ENCODE measurements around the gene SH3TC1. TPM values are rescaled to one million over a fixed set of nuclear protein-coding genes. Genes with fewer than 3 reads are reported as not detected.

Gene SH3TC1
- polyA plus RNA-seq, 1 donor (not counting 4 experiments of a cell fraction or from before 2014, with no cell fraction given): 12.3 TPM

- Histone ChIP-seq H3K79me2 (ENCODE audit: control insufficient read depth, insufficient read depth, low read length) (peaks cover 13% of the 10 kb centered on the region), H3K9ac (ENCODE audit: control insufficient read depth, extremely low read depth, insufficient read depth, low read length) (no peak overlapping the region), H3K27me3 (ENCODE audit: control insufficient read depth, extremely low read depth, insufficient read depth, low read length) (no peaks in the 10 kb centered on the region), H2AFZ (ENCODE audit: control insufficient read depth, low read length) (no peak overlapping the region), H3K4me1 (ENCODE audit: control insufficient read depth, extremely low read depth, insufficient read depth, low read length) (peaks cover 43% of the 10 kb centered on the region), H3K36me3 (ENCODE audit: control insufficient read depth in 2 of 2, extremely low read depth in 1 of 2, insufficient read depth in 2 of 2, low read length in 2 of 2) (peaks cover 0 to 2% of the 10 kb centered on the region in 2 experiments), H4K20me1 (ENCODE audit: control insufficient read depth, extremely low read depth, insufficient read depth, low read length) (no peaks in the 10 kb centered on the region), H3K9me1 (ENCODE audit: control insufficient read depth, extremely low read depth, insufficient read depth, low read length) (no peaks in the 10 kb centered on the region), H3K4me2 (ENCODE audit: control insufficient read depth, extremely low read depth, insufficient read depth, low read depth, low read length) (no peak overlapping the region), H3K4me3 (ENCODE audit: control insufficient read depth in 2 of 3, extremely low read depth in 1 of 3, insufficient read depth in 2 of 3, low read depth in 1 of 3, low read length in 3 of 3) (no peak overlapping the region), H3K27ac (ENCODE audit: control insufficient read depth, insufficient read depth, low read length) (no peak overlapping the region), H3K9me3 (ENCODE audit: control insufficient read depth, low read depth, low read length) (no peaks in the 10 kb centered on the region)
- no peak for FAIRE-seq
- TF ChIP-seq CTCF (optimal IDR thresholded peaks at IDR 0.05 in 1 of 3, IDR thresholded peaks at IDR 0.05 in 1 of 3, conservative IDR thresholded peaks at IDR 0.05 in 1 of 3; ENCODE audit: extremely low read depth in 1 of 3, insufficient read depth in 2 of 3, low read length in 3 of 3): no peak
- TF ChIP-seq EZH2 (IDR thresholded peaks at IDR 0.05; ENCODE audit: low read length): no peak
- no peak for DNase-seq (ENCODE audit: low read depth, low spot score)
- dilution Hi-C loops (cut with MboI; ENCODE audit: extremely low pct_ligation_motif_present, low sequenced_read_pairs): no loop called here
Measured at GRCh38 chr4:8195431-8195830, 3.7 kb upstream of the SH3TC1 start.

GRCh38 chr4:8195841-8196458 lies 3.1 kb upstream of the SH3TC1 start:
- DNase-seq (ENCODE audit: low read depth, low spot score) (no peak), FAIRE-seq (no peak)
- Histone ChIP-seq H3K4me3 (ENCODE audit: control insufficient read depth in 2 of 3, extremely low read depth in 1 of 3, insufficient read depth in 2 of 3, low read depth in 1 of 3, low read length in 3 of 3) (no peak overlapping the region), H4K20me1 (ENCODE audit: control insufficient read depth, extremely low read depth, insufficient read depth, low read length) (no peaks in the 10 kb centered on the region), H3K27me3 (ENCODE audit: control insufficient read depth, extremely low read depth, insufficient read depth, low read length) (no peaks in the 10 kb centered on the region), H3K9me1 (ENCODE audit: control insufficient read depth, extremely low read depth, insufficient read depth, low read length) (no peaks in the 10 kb centered on the region), H3K36me3 (ENCODE audit: control insufficient read depth in 2 of 2, extremely low read depth in 1 of 2, insufficient read depth in 2 of 2, low read length in 2 of 2) (peaks cover 2 to 6% of the 10 kb centered on the region in 2 experiments), H3K27ac (ENCODE audit: control insufficient read depth, insufficient read depth, low read length) (no peak overlapping the region), H2AFZ (ENCODE audit: control insufficient read depth, low read length) (no peak overlapping the region), H3K4me1 (ENCODE audit: control insufficient read depth, extremely low read depth, insufficient read depth, low read length) (peaks cover 46% of the 10 kb centered on the region), H3K9me3 (ENCODE audit: control insufficient read depth, low read depth, low read length) (no peaks in the 10 kb centered on the region), H3K79me2 (ENCODE audit: control insufficient read depth, insufficient read depth, low read length) (peaks cover 18% of the 10 kb centered on the region), H3K9ac (ENCODE audit: control insufficient read depth, extremely low read depth, insufficient read depth, low read length) (no peak overlapping the region), H3K4me2 (ENCODE audit: control insufficient read depth, extremely low read depth, insufficient read depth, low read depth, low read length) (no peak overlapping the region)
- TF ChIP-seq EZH2 (IDR thresholded peaks at IDR 0.05; ENCODE audit: low read length) (no peak), CTCF (optimal IDR thresholded peaks at IDR 0.05 in 1 of 3, IDR thresholded peaks at IDR 0.05 in 1 of 3, conservative IDR thresholded peaks at IDR 0.05 in 1 of 3; ENCODE audit: extremely low read depth in 1 of 3, insufficient read depth in 2 of 3, low read length in 3 of 3) (no peak)
- dilution Hi-C loops (cut with MboI; ENCODE audit: extremely low pct_ligation_motif_present, low sequenced_read_pairs): no loop called here

Data from keratinocyte (primary cell).